Measurements from ENCODE around the gene HEXB. TPM values are rescaled to one million over a fixed set of nuclear protein-coding genes. Genes with fewer than 3 reads are reported as not detected.

The HEXB gene
- total RNA-seq, 1 experiment from 2014 or later, result 56.3 TPM

DNA sequence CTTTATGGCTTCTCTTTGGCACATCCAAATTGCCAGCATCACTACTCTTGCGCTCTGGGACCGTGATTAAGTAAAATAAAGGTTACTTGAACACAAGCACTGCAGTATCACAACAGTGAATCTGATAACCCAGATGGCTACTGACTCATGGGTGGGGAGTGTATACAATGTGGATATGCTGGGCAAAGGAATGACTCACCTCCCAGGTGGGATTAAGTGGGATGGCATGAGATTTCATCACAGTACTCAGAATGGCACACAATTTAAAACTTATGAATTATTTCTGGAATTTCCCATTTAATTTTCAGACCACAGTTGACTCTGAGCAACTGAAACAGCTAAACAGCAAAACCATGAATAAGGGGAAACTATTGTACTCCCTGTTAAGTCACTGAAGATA is 77.6 kb downstream of the HEXB start:
- no peak overlapping the region for H3K18ac ChIP-seq (ENCODE audit: insufficient read length, low read depth, low read length)
- no CpG with 5 or more reads among the region's 2 CpGs for WGBS (ENCODE audit: extremely low coverage, insufficient read length, low lambda C conversion rate)
- no peak overlapping the region for H3K27ac ChIP-seq (ENCODE audit: insufficient read length, low read depth, low read length)
- no peak overlapping the region for H3K23ac ChIP-seq (ENCODE audit: insufficient read length, low read depth, low read length)
- Mint-ChIP-seq H3K4me3 (no peak overlapping the region), H3K27me3 (ENCODE audit: low read depth) (no peaks in the 10 kb centered on the region), H3K27ac (no peak overlapping the region), H3K4me1 (peaks cover 6 to 8% of the 10 kb centered on the region in 2 experiments), H3K9me3 (no peaks in the 10 kb centered on the region), H3K36me3 (ENCODE audit: insufficient read depth in 1 of 3, low read depth in 3 of 3) (peaks cover 10 to 36% (median 15%) of the 10 kb centered on the region in 3 experiments)
- no peak overlapping the region for H2BK12ac ChIP-seq (ENCODE audit: insufficient read length, low read depth, low read length)
- no peak overlapping the region for H3K14ac ChIP-seq (ENCODE audit: insufficient read depth, low read length)
- peaks cover 3% of the 10 kb centered on the region for H3K23me2 ChIP-seq (ENCODE audit: insufficient read length, low read depth, low read length, poor library complexity, severe bottlenecking)
- no peaks in the 10 kb centered on the region for H3K27me3 ChIP-seq (ENCODE audit: insufficient read depth, low read length)
- H2BK20ac ChIP-seq (ENCODE audit: low read depth, low read length, poor library complexity, severe bottlenecking), result no peak overlapping the region
- no peak overlapping the region for H2BK15ac ChIP-seq (ENCODE audit: low read depth, low read length)
- no peak overlapping the region for H3K56ac ChIP-seq (ENCODE audit: insufficient read length, low read depth, low read length)
- H3K79me1 ChIP-seq (ENCODE audit: insufficient read depth, low read depth, low read length, poor library complexity, severe bottlenecking), result peaks cover 5% of the 10 kb centered on the region
- no peak overlapping the region for H2AK5ac ChIP-seq (ENCODE audit: insufficient read length, low read length)
- H2AFZ ChIP-seq (ENCODE audit: low read length), result no peak overlapping the region
- peaks cover 10% of the 10 kb centered on the region; the same call in 1 of the 2 replicates for H3K79me2 ChIP-seq (ENCODE audit: insufficient read depth, low read length)
- H2BK5ac ChIP-seq (ENCODE audit: insufficient read length, low read length), result no peak overlapping the region
- H3K9ac ChIP-seq (ENCODE audit: extremely low read depth, insufficient read length, low read length), result no peak overlapping the region
- no peak for DNase-seq
- no peaks in the 10 kb centered on the region for H4K20me1 ChIP-seq (ENCODE audit: control insufficient read depth, insufficient read depth, insufficient read length)
- H3K4me2 ChIP-seq (ENCODE audit: insufficient read depth, insufficient read length, low read length), result no peak overlapping the region
- no peak overlapping the region for H3K4ac ChIP-seq (ENCODE audit: low read depth, low read length)
- no peak overlapping the region for H4K91ac ChIP-seq (ENCODE audit: insufficient read length, low read depth, low read length)
- no peak overlapping the region for H4K5ac ChIP-seq (ENCODE audit: insufficient read length, low read depth, low read length)
- no peaks in the 10 kb centered on the region for H3K4me1 ChIP-seq (ENCODE audit: insufficient read depth, low read length)
- H4K8ac ChIP-seq (replicated peaks; ENCODE audit: insufficient read length, low read depth, low read length), result no peak overlapping the region
- no peaks in the 10 kb centered on the region for H3K9me3 ChIP-seq (ENCODE audit: control insufficient read depth, low read depth, low read length)
- TF ChIP-seq, protein P1, sequence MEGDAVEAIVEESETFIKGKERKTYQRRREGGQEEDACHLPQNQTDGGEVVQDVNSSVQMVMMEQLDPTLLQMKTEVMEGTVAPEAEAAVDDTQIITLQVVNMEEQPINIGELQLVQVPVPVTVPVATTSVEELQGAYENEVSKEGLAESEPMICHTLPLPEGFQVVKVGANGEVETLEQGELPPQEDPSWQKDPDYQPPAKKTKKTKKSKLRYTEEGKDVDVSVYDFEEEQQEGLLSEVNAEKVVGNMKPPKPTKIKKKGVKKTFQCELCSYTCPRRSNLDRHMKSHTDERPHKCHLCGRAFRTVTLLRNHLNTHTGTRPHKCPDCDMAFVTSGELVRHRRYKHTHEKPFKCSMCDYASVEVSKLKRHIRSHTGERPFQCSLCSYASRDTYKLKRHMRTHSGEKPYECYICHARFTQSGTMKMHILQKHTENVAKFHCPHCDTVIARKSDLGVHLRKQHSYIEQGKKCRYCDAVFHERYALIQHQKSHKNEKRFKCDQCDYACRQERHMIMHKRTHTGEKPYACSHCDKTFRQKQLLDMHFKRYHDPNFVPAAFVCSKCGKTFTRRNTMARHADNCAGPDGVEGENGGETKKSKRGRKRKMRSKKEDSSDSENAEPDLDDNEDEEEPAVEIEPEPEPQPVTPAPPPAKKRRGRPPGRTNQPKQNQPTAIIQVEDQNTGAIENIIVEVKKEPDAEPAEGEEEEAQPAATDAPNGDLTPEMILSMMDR (conservative IDR thresholded peaks at IDR 0.05), result no peak
- H3T11ph ChIP-seq (ENCODE audit: low read length), result no peak overlapping the region
- no peak overlapping the region for H2BK120ac ChIP-seq (ENCODE audit: low read depth, low read length, poor library complexity, severe bottlenecking)

All from H9 (cell line).